HAP-1 (cell line): ENCODE data around the gene BTC.
"Not testable (repeated sequence)": the region's sequence is repeated elsewhere in the genome, so short reads cannot be mapped to it uniquely, and the experiment has no call there.

Experiments
- DNase-seq, 2 experiments: peaks; one replicate each; pipeline ENCODE4 v3.0.0-alpha.2; 2016 to 2020; ENCODE audit warnings: low spot score in 2 of 2
- H3K27me3 ChIP-seq: fragments of 250-450 bp; sonication (Bioruptor Pico); 2 replicates; pipeline ENCODE4 v1.5.1; 2020; ENCODE audit warnings: low read depth, mild to moderate bottlenecking, moderate library complexity
- H3K36me3 ChIP-seq: fragments of 250-450 bp; sonication (Bioruptor Pico); replicated peaks from 2 replicates; pipeline ENCODE4 v1.5.1; 2020; ENCODE audit warnings: mild to moderate bottlenecking
- H3K4me1 ChIP-seq: fragments of 250-450 bp; sonication (Bioruptor Pico); 2 replicates; pipeline ENCODE4 v1.5.1; 2020; ENCODE audit warnings: mild to moderate bottlenecking
- H3K4me3 ChIP-seq: fragments of 250-450 bp; sonication (Bioruptor Pico); 2 replicates; pipeline ENCODE4 v1.5.1; 2020; ENCODE audit warnings: mild to moderate bottlenecking, moderate library complexity
- H3K9me3 ChIP-seq: fragments of 250-450 bp; sonication (Bioruptor Pico); 2 replicates; pipeline ENCODE4 v1.5.1; 2020; ENCODE audit warnings: mild to moderate bottlenecking, moderate library complexity
- in situ Hi-C: fragments of 300-500 bp; cut with MboI; formaldehyde crosslinking; loops from 3 replicates; pipeline ENCODE4 v1.14.3; 2020; ENCODE audit warnings: low sequenced_read_pairs, inconsistent platforms, mixed read lengths

The BTC gene

GRCh38 chr4:74742185-74742584, 52.1 kb downstream of the BTC start:
- H3K4me1 ChIP-seq: no peaks in the 10 kb centered on the region
- peaks cover 3% of the 10 kb centered on the region for H3K27me3 ChIP-seq
- DNase-seq: no peak
- H3K4me3 ChIP-seq: no peak overlapping the region
- no peaks in the 10 kb centered on the region for H3K36me3 ChIP-seq
- in situ Hi-C loops: no loop called here
- H3K9me3 ChIP-seq: no peaks in the 10 kb centered on the region

DNA sequence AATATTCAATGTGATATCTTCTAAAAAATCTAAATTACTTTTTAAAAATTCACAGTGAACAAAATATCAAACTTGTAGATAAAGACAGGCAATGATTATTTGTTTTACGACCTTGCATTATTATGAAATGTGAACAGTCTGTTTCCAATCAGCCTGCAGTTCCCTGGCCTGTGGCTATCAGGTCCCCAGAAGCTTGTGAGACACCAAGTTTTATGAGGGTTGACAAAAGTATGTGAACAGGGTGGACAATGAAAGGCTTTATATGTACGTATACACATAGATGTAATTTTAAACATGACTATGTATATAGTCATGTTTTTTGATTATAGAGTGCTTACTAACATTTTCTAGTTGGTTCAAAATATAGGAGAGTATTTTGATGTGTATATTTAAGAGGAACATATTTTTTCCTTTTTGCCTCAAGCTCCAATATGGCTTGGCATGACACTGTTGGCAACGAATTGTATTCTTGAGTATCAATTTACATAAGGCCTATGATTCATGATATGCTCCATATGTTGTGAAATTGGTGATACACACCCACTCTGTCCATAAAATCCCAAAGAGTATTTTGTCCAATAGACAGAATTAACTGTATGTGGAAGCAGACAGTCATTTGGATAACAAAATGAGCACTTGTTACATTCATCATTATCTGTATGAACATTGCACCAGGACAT, 55.7 kb downstream of the BTC start:
- H3K27me3 ChIP-seq: no peaks in the 10 kb centered on the region; the same call in none of the 2 replicates
- in situ Hi-C loops: no loop called here
- no peaks in the 10 kb centered on the region for H3K36me3 ChIP-seq
- DNase-seq: no peak
- H3K4me1 ChIP-seq: no peaks in the 10 kb centered on the region
- no peaks in the 10 kb centered on the region for H3K9me3 ChIP-seq
- H3K4me3 ChIP-seq: no peak overlapping the region

GRCh38 chr4:74734995-74735394, 59.3 kb downstream of the BTC start:
- in situ Hi-C loops: no loop called here
- H3K36me3 ChIP-seq: no peaks in the 10 kb centered on the region
- no peak for DNase-seq
- no peaks in the 10 kb centered on the region for H3K9me3 ChIP-seq
- H3K4me3 ChIP-seq: no peak overlapping the region
- no peaks in the 10 kb centered on the region for H3K4me1 ChIP-seq
- no peaks in the 10 kb centered on the region; the same call in 1 of the 2 replicates for H3K27me3 ChIP-seq

GRCh38 chr4:74733756-74734155, 60.6 kb downstream of the BTC start:
- Histone ChIP-seq H3K4me3 (no peak overlapping the region), H3K36me3 (no peaks in the 10 kb centered on the region), H3K9me3 (no peaks in the 10 kb centered on the region), H3K27me3 (no peaks in the 10 kb centered on the region; the same call in 1 of the 2 replicates), H3K4me1 (no peaks in the 10 kb centered on the region)
- no peak for DNase-seq
- in situ Hi-C loops: no loop called here

DNA sequence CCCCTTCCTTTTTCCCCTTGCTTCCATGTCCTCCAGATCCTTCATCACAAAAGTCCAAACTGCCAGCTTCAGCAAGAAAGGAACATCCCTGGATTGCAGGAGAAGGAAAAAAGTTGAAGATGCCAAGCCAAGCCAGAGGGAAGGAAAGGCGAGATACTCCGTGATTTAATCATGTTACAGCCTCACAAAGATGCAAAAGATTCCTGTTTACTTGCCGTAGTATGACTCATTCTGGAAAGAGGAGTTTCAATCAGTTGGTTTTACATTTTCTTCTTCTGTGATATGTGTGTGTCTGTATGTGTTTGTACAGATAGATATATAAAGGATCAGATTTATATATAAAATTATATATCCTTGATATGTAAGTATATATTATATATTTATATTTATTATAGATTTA, 69.3 kb downstream of the BTC start:
- H3K4me3 ChIP-seq: no peak overlapping the region
- H3K27me3 ChIP-seq: no peaks in the 10 kb centered on the region
- H3K9me3 ChIP-seq: no peaks in the 10 kb centered on the region
- H3K36me3 ChIP-seq: no peaks in the 10 kb centered on the region
- no peak for DNase-seq
- no peaks in the 10 kb centered on the region for H3K4me1 ChIP-seq
- in situ Hi-C loops: no loop called here

DNA sequence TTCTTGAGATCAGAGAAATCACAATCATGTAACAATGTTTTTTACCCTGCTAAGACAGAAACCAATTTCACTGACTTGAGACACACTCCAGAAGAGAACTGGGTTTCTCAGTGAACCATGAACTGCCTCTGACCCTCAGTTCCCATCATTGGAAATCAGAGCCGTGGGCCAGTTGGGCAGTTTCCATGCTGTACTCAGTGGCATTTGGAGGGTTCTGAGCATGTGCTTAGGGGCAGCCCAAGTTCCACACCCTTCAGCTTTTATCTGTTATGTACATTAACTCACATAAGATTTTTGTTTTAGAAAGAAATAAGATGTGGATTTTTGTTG, 77.9 kb downstream of the BTC start:
- no peaks in the 10 kb centered on the region for H3K27me3 ChIP-seq
- in situ Hi-C loops: no loop called here

DNA sequence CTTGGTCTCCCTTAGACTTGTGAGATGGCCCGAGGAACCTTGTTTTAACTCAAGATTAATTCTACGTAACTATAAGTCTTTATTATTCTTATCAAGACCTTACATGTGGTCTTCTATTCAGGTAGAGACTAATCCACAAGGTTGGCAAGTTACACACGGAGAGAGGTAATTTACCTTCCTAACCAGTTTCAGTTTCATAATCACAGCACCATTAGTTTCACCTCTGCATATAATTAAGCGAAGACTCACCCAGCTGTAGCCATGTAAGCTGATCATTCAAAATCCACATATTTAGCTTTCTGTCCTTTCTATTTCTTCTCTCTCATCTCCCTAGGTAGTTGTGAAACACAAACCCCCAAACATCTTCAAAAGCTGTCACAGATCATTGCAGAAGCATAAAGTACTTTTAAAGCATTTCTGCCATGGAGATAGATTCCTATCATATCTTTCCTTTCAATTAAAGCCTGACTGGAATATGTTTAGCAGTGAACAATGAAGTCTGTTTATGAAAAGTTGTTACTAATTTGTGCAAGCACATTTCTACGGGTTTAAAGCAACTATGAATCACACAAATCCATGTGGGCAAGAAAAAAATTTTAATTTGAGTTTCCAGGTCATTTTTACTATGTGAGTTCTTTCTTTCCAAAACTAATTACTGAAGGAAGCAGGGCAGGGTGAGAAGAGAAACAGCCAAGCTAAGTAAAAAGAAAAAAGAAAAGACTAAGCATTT, 78.5 kb downstream of the BTC start:
- no peaks in the 10 kb centered on the region for H3K36me3 ChIP-seq
- DNase-seq: no peak
- no peak overlapping the region for H3K4me3 ChIP-seq
- H3K9me3 ChIP-seq: no peaks in the 10 kb centered on the region
- in situ Hi-C loops: no loop called here
- H3K27me3 ChIP-seq: no peaks in the 10 kb centered on the region
- H3K4me1 ChIP-seq: no peaks in the 10 kb centered on the region

More for the DNA sequence above, 77.9 kb downstream of the BTC start:
- no peaks in the 10 kb centered on the region for H3K9me3 ChIP-seq
- no peaks in the 10 kb centered on the region for H3K36me3 ChIP-seq
- no peak for DNase-seq
- no peaks in the 10 kb centered on the region for H3K4me1 ChIP-seq
- no peak overlapping the region for H3K4me3 ChIP-seq

- no peaks in the 10 kb centered on the region for H3K27me3 ChIP-seq
- DNase-seq: no peak
- no peak overlapping the region for H3K4me3 ChIP-seq
- H3K9me3 ChIP-seq: no peaks in the 10 kb centered on the region
- no peaks in the 10 kb centered on the region for H3K36me3 ChIP-seq
- no peaks in the 10 kb centered on the region for H3K4me1 ChIP-seq
- in situ Hi-C loops: no loop called here
These were observed 79.7 kb downstream of the BTC start for GRCh38 chr4:74714611-74715130.

DNA sequence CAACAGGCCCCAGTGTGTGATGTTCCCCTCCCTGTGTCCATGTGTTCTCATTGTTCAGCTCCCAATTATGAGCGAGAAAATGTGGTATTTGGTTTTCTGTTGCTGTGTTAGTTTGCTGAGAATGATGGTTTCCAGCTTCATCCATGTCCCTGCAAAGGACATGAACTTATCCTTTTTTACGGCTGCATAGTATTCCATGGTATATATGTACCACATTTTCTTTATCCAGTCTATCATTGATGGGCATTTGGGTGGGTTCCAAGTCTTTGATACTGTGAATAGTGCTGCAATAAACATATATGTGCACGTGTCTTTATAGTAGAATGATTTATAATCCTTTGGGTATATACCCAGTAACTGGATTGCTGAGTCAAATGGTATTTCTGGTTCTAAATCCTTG, 86.2 kb downstream of the BTC start:
- H3K4me3 ChIP-seq, H3K36me3 ChIP-seq, H3K27me3 ChIP-seq, H3K4me1 ChIP-seq, DNase-seq, H3K9me3 ChIP-seq, in situ Hi-C loops: not testable (repeated sequence)
